ENCODE results near the gene EPB41.
"Not testable (repeated sequence)": the region's sequence is repeated elsewhere in the genome, so short reads cannot be mapped to it uniquely, and the experiment has no call there.

EPB41 gene

DNA sequence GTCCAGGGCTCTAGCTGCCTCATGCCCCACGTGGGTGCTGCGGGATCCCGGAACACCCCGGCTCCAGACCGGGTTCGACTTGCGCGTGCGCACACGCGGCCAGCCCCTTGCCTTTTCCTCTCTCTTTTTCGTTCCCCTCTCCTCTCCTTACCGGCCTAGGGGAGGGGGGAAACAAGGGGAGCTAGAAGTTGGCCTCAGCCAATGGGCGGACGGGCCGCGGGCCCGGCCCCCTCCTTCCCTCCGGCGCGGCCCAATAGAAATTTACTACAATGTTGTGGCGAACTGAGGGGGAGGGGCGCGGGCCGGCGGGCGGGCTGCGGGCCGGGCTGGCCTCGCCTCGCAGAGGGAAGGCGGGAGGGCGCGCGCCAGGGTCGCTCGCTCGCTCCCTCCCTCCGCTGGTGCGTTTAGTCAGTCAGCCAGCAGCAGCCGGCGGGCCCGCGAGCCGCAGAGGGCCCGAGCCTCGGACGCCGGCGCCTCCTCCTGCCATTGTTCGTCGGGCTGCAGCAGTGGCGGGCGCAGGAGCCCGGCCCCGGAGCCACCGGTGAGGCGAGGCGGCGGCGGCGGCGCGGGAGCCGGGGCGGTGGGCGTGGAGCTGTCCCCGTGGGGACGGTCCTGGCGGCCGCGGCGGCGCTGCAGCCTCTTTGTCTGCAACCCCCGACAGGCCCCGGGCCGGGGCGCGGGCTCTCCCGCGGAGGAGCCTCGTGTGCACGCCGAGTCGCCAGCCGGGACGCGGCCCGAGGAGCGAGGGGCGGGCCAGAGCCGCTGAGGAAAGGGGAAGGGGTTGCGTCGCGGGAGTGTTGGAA lies at the start of gene EPB41:
Gene EPB41 (plus strand): TSS at position 342 of the 803 bp plus-strand sequence. CDS start 72,869 bp downstream, outside the sequence.
- no peak within 1 kb of the TSS for H3K27ac ChIP-seq
- no peak for DNase-seq (ENCODE audit: low read depth, low spot score)

DNA sequence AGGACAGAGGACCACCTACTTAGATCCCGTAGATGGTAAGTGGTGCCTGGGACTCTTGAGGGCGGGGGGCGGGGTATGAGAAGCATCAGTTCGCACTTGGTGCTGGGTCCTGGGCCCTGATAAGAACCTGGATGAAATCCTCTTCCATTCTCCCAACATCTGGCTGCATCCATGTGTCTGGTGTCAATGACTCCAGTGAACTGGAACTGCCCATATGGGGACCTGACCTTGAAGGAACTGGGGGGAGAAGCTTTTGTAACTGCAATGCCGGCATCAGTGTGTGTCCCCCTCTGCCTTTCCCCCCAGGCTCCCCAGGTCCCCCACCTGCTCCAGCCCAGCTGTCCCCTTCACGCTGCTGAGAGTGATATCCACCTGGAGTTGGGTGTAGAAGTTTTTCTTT lies 49.7 kb upstream of the EPB41 start:
- H3K27ac ChIP-seq = no peak overlapping the region
- no peak for DNase-seq (ENCODE audit: low read depth, low spot score)

DNA sequence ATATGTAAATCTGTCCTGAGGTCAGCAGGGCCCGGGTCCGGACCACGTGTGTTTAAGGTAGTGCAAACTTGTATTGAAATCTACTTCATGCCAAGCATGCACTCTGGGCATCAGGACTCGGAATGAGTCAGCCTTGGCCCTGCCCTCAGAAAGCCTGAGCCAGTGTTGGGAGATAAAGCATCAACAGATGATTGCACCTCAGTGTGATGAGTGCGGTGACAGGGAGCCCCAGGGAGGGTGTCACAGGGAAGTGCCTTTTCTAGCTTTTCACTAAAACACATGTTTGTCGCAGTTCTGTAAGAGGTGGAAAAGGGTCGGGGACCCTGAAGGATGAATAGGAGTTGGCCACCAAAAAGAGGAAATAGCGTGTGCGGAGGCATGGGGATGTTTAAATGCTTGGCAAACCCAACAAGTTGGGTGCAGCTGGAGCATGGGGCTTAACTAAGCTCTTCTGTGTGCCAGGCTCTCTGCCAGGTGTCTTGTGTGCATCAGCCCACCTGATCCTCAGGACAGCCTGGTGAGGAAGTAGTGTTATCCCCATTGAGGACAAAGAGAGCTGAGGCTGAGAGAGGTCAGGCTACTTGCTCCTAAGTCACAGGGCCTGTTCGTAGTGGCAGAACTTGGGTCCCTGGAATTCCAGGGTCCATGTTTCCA lies 48.2 kb upstream of the EPB41 start:
- no peak overlapping the region for H3K27ac ChIP-seq
- no peak for DNase-seq (ENCODE audit: low read depth, low spot score)

DNA sequence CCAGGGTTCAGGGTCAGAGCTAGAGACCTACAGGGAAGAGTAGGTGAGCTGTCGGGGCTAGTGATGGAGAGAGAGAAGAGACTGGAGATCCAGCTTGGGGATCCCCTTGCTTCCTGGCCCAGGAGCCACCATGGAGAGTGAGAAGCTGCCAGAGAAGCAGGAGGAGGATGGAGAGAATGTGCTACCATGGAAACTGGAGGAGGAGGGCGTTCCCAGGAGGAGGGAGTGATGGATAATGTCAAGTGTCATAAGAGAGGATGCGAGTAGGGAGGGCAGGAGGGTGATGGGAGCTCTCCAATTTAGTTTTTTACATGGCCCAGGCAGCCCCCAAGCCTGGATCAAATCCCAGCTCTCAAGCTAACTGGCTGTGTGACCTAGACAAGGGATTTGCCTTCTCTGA lies 46.5 kb upstream of the EPB41 start:
- H3K27ac ChIP-seq = no peak overlapping the region
- DNase-seq (ENCODE audit: low read depth, low spot score) = no peak

DNA sequence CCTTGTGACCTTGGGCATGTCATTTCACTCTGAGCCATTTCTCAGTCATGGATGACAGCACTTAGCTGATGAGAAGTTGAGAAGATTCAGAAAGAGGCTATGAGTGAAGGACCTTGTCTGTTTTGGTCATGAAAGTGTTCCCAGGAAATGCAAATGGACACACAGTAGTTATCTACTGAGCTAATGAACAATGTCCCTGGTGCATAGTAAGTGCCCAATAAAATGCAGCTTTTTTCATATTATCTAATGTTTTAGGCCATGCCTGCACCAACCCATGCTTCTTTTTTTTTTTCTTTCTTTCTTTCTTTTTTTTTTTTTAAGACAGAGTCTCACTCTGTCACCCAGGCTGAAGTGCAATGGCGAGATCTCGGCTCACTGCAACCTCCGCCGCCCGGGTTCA lies 44.4 kb upstream of the EPB41 start:
- no peak for DNase-seq (ENCODE audit: low read depth, low spot score)
- no peak overlapping the region for H3K27ac ChIP-seq

DNA sequence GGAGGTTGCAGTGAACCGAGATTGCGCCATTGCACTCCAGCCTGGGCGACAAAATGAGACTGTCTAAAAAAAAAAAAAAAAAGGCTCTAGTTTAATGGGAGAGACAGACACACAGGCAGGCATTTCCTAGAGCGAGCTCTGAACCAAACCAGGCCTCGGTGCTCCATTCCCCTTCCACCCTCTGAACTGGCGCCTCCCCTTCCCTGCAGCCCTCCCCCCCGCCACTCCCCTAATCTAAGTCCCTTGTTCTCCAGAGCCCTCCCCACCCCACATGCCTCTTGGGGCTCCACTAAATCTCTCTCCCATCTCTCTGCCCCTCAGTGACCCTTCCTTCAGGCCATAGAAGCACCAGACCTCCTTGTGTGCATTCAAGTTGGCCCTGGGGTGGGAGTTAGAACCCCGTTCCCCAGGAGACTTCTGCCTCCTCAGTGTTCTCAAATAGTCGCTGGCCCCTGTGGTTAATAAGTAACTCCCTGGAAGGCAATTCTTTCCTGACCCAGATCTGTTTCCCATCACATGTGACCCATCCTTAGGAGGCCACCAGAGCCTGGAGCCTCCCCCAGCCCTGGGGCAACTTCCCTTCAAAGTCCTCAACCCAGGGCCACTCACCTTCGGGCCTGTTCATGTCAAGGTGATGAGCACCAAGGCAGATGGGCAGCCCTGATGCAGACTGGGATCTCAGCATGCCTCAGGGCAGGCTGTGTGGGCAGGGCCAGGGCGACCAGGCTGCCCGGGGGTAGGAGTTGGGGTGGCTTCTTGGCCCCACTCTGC lies 42.6 kb upstream of the EPB41 start:
- H3K27ac ChIP-seq = no peak overlapping the region
- no peak for DNase-seq (ENCODE audit: low read depth, low spot score)

DNA sequence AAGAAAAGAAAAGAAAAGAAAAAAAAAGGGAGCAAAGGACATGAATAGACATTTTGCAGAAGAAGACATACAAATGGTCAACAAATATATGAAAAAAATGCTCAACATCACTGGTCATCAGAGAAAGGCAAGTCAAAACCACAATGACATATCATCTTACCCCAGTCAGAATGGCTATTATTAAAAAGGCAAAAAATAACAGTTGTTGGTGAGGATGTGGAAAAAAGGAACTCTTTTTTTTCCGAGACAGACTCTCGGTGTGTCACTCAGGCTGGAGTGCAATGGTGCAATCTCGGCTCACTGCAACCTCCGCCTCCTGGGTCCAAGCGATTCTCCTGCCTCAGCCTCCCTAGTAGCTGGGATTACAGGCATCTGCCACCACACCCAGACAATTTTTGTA lies 39.2 kb upstream of the EPB41 start:
- DNase-seq (ENCODE audit: low read depth, low spot score); H3K27ac ChIP-seq: not testable (repeated sequence)

DNA sequence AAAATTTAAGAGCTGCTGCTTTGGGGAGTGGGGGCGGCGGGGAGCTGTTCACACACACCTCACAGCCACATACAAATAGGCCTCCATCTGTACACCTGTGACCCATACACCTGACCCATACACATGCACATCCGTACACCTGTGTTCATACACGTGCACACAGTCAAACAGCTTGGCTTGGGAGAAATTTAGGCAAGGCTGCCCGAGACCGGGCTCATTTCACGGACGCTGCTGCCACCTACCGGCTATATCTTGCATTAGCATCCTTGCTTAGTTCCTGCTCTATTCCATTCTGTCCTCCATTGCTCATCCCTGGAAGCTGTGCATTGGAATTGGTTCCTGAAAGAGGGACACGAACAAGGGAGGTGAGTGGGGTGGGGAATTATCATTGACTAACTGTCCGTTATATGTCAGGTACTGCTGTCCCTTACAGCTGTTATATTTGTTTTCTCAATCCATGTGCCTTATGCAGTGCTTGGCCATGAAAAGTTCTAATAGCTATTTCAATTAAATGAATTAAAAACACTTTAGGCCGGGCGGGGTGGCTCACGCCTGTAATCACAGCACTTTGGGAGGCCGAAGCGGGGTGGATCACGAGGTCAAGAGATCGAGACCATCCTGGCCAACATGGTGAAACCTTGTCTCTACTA lies 37.1 kb upstream of the EPB41 start:
- DNase-seq (ENCODE audit: low read depth, low spot score) = peak; percentile 26
- no peak overlapping the region for H3K27ac ChIP-seq

DNA sequence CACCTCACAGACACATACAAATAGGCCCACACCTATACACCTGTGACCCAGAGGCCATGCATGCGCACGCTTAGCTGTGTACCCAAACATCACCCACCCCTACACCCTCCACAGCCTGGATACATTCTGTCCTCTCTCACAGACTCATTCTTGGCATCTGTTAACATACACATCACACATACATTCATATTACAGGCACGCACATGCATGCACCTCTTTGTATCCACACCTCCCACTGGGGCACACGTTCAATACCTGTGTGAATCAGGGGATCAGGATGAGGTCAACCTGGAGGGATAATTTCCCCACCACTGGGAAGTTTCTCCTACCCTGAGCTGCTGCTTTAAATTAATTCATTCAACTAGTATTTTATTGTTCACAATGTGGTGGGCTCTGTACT lies 35.6 kb upstream of the EPB41 start:
- DNase-seq (ENCODE audit: low read depth, low spot score) = peak; percentile 12
- H3K27ac ChIP-seq = no peak overlapping the region

DNA sequence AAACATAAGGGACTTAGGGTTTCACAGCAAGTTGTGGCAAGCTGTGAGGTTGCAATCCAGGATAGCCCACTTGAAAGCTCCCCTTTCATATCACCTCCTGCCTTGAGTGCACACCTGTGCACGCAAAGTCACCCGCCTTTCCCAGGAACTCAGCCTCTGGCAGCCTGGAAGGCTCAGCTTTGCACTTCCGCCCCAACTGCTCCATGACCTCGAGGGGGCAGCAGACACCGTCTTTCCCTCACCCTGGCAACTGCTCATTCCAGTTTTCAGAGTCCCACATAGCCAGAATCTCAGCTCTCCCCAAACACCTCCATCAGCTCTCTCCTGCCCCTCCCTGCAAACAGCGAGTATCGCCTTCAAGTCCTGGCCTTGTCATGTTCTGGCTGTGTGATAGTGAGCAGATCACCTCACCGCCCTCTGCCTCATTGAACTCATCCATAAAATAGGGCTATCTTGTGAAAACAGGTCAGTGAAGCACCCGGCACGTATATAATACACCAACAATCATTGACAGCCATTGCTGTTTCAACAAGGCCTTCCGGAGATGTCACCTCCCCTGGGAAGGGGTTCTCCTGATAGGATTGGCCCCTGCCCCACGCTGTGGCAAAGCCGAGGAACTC lies 32.2 kb upstream of the EPB41 start:
- DNase-seq (ENCODE audit: low read depth, low spot score) = peak; percentile 36
- no peak overlapping the region for H3K27ac ChIP-seq

DNA sequence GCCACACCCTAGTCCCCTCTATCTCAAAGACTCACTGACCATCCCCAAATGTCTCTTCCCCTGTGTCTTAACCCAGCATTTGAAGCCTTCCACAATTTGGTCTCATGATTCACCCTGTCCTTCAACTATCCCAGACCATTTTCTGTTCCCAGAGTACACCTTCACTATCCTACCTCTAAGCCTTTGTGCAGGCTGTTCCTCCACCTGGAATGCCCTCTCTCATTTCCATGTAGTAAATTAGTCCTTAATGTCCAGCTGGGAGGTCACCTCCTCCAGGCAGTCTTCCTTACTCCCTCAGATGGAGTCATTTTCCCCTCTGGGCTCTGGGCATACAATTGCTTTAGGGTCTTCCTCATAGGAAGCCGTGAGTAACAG lies 31.1 kb upstream of the EPB41 start:
- DNase-seq (ENCODE audit: low read depth, low spot score) = no peak
- H3K27ac ChIP-seq = no peak overlapping the region

DNA sequence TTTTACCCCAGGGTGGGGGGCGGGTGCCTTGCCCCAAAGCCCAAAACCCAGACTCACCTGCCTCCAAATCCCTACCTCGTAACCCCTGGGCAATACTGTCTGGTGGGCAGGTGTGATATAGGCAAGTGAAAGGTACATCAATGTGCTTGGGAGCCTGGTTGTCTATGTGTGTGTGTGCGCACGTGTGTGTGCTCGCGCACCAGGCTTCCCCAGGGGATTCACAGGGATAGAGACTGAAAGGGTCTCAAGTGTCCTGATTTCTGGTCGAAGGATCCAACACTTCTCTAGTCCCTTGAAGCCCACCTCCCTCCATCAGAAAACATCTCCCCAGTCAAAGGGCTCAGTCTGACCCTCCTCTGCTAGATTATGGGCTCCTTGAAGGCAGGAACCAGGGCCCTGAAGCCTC lies 28.9 kb upstream of the EPB41 start:
- no peak overlapping the region for H3K27ac ChIP-seq
- no peak for DNase-seq (ENCODE audit: low read depth, low spot score)

DNA sequence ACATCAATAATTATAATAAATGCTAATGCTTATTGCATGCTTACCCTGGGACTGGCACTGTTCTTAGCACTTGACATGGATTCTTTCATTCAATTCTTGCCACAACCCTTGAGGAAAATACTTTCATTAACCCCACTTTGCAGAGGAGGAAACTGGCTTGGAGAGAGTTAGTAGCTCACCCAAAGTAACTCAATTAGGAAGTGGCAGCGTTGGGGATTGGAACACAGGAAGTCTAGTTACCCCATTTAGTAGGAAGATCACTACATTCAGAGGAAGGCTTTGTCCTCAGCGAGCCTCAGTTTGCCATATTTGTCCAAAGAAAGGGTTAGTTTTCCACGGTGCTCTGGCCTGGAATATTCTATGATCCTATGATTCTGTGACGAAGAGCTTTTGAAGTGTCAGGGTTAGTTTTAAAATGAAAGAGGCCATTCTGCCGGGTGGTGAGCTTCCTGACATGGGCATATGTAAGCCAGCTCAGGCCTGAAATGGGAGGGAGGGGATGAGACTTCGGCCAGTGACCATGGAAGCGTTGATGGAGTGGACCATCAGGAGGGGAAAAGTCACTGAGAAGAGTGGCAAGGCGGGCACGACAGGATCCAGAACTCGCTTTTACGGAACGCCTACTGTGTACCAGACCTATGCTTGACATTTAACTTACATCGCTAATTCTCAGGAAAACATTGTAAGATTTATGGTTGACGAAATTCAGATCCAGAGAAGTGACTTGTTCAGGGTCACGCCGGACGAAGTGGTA lies 28.2 kb upstream of the EPB41 start:
- no peak for DNase-seq (ENCODE audit: low read depth, low spot score)
- H3K27ac ChIP-seq = no peak overlapping the region

DNA sequence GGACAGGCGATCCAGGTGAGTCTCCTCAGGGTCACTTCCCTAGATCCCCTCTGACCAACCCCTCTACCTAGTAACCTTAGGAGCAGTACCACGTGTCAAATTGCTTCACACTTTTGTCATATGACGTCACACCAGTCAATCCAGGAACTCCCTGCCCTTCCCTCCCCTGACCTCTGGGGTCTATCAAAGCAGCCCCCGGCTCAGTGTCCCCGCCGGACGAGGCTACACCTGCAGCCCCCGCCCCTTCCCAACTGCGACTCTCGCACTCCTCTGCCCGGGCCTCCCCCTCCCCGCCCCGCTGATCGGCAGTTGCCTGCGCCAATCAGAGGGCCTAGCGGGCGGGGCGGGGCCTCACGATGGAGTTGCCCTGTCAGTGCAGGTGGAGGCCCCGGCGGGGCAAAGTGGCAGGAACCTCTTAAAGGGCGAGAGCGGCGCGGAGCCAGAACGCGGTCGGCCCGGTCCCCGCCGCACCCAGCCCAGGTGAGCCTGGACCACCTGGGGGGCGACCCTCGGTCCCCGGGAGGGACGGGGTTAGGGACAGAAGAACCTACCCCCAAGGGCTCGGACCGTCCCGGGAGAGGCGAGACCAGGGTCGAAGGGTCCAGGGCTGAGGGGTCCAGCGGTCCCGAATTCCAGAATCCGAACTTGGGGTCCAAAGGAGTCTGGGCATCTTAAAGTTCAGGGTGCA lies 27.5 kb upstream of the EPB41 start:
- DNase-seq (ENCODE audit: low read depth, low spot score) = peak; percentile 31
- H3K27ac ChIP-seq = no peak overlapping the region

DNA sequence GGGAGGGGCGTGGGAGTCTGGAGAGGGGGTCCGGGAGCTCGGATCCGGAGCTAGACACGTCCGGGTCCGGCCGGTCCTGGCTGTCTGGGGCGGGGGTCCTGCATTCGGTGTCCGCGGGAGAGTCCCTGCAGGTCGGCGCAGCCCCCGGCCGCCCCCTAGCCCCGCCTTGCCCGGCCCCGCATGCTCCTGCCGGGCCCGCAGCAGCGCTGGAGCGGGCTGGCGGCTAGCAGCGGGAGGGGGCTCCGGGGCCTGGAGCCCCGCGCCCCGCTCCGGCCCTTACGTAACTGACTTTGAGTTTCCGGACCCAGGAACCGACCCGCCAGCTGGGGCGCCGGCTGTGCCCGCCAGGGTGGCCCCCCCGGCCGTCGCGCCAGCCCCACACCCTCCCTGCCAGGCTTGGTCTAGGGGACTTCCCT lies 26.9 kb upstream of the EPB41 start:
- H3K27ac ChIP-seq = no peak overlapping the region
- no peak for DNase-seq (ENCODE audit: low read depth, low spot score)

DNA sequence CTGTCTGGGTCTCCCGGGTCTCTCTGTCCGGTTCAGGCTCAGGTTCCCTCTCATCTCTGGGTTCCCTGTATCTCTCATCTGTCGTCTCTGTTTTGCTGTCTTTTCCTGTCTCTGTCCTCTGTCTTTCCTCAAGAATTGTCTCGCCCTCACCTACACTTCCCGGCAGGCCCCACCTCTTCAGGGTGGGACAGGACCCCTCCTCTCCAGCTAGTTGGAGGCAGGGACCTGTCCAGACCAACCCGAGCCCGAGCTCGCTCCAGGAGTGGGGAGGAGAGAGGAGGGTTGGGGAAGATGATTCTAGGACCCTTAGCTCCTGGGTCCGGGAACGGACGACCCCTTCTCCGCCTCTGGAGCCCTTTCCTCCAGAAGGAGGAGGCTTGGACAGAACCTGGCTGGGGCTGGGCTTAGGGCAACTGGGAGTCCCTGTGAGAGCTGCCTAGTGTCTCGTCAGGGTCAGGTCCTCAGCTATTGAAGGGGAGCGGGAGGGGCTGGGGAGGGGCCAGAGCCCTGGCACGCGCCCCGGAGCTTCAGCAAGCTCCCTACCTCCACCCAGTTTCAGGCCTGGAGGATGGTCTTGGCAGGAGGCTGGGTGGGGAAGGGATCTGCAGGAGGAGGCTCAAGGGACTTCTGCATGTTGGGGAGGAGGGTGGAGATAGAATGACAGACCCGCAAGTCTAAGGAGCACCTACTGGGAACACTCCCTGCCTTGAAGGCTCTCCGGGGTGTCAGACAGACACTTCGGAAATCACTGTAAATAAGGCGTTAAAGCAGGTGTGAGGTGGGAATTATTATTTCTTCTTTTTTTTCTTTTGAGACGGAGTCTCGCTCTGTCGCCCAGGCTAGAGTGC lies 26.3 kb upstream of the EPB41 start:
- DNase-seq (ENCODE audit: low read depth, low spot score) = no peak
- H3K27ac ChIP-seq = no peak overlapping the region

DNA sequence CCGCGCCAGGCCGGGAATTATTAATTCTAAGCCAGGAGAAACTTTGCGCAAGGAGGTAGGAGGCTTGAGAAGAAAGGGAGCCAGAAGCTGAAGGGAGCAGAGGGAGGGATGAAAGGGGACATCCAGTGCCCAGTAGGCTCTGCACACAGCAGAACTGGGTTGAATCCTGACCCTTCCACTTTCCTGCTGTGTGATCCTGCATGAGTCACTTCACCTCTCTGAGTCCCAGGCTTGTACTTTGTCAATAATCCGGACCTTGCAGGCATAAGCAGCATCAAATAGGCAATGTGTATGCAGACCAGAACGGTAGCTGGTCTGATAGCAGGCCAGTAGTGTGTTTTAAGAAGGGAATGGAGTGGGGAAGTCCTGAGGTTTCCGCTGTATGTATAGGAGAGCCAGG lies 25.5 kb upstream of the EPB41 start:
- no peak overlapping the region for H3K27ac ChIP-seq
- DNase-seq (ENCODE audit: low read depth, low spot score) = no peak

DNA sequence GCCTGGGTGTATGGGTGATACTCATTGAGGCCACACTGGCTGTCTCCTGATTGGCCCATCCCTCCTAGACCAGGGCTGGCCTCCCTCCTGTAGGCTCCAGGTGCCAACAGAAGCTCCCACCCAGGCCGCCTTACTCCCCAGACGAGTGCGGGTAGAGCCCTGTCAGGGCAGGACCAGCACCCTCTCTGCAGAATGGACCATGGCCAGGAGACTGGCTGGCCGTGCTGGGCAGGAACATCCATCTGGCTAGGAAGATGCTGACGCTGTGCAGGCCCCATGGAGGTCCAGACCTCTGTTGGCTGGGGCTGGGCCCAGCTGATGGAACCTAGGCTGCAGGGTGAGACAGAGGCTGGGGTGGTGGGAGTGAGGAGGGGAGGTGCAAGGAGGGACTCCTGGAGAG lies 25.0 kb upstream of the EPB41 start:
- DNase-seq (ENCODE audit: low read depth, low spot score) = no peak
- H3K27ac ChIP-seq = no peak overlapping the region

All from epithelial cell of prostate (primary cell).